HCT116 (cell line): ENCODE results near the gene ANKHD1. TPM values are rescaled to one million over a fixed set of nuclear protein-coding genes. Genes with fewer than 3 reads are reported as not detected.
"Not testable (repeated sequence)": the region's sequence is repeated elsewhere in the genome, so short reads cannot be mapped to it uniquely, and the experiment has no call there.

Experiments used
- ATAC-seq: fragments of 200-7000 bp; cut with Tn5 transposase; 2 replicates; pipeline ENCODE4 v1.9.1; 2020; ENCODE audit warnings: mild to moderate bottlenecking, moderate library complexity
- BruUV-seq: library from RNA; stranded (reverse); fragments of 400-500 nt; replicated peaks from 2 replicates; lab custom pipeline; 2021; lab: Mats Ljungman, UMichigan
- CTCF ChIA-PET: fragments of 300-600 bp; sonication (Branson Sonifier 250); formaldehyde crosslinking; loops from one replicate; lab custom pipeline; 2021; ENCODE audit warnings: antibody characterized with exemption; lab: Charles Lee
- POLR2A ChIA-PET: fragments of 300-600, 350-600 bp; sonication (Branson Sonifier 250); formaldehyde crosslinking; loops from one replicate; lab custom pipeline; 2021; ENCODE audit warnings: antibody characterized with exemption; lab: Charles Lee
- RAD21 ChIA-PET, 2 experiments: fragments of 300-600 bp; sonication (Branson Sonifier 250); formaldehyde crosslinking; loops; one replicate each; lab custom pipeline; 2023; ENCODE audit warnings: low total read pairs in 2 of 2; ENCODE audit not compliant: uncharacterized antibody in 2 of 2, unreplicated experiment in 2 of 2, low non-redundant PET in 1 of 2; lab: Charles Lee
- DNase-seq: peaks from one replicate; pipeline ENCODE4 v3.0.0-alpha.2; 2010; ENCODE audit warnings: low read depth, low spot score
- H2AFZ ChIP-seq: fragments of 200-600 bp; shearing (Covaris generic), sonication (generic); 2 replicates; pipeline ENCODE4 v1.6.1; 2017; ENCODE audit warnings: low read depth, mixed run types, mixed read lengths, antibody characterized with exemption, low read length; ENCODE audit not compliant: poor library complexity, severe bottlenecking
- H3K27ac ChIP-seq: 2 replicates; pipeline ENCODE4 v1.5.1; 2012; ENCODE audit warnings: low read depth, low read length
- H3K27me3 ChIP-seq: fragments of 200-600 bp; sonication (generic); 2 replicates; pipeline ENCODE4 v1.6.1; 2016; ENCODE audit warnings: mixed run types, low read length, mixed read lengths; ENCODE audit not compliant: insufficient read depth
- H3K36me3 ChIP-seq, 2 experiments: fragments of 200-500 bp in 1 of 2; fragments of 200-600 bp in 1 of 2; sonication (Bioruptor generic) in 1 of 2; sonication (generic) in 1 of 2; 2 replicates each; pipeline versions ENCODE4 v1.5.1 to v1.6.1; 2014 to 2016; ENCODE audit warnings: low read length in 2 of 2, inconsistent platforms in 1 of 2, mixed read lengths in 1 of 2, mixed run types in 1 of 2; ENCODE audit not compliant: insufficient read depth in 2 of 2, control insufficient read depth in 1 of 2
- H3K4me1 ChIP-seq, 2 experiments: fragments of 200-600 bp in 1 of 2; sonication (generic) in 1 of 2; 2 replicates each; pipeline versions ENCODE4 v1.5.1 to v1.6.1; 2012 to 2017; ENCODE audit warnings: low read length in 2 of 2, inconsistent platforms in 1 of 2, mild to moderate bottlenecking in 1 of 2, mixed read lengths in 1 of 2, mixed run types in 1 of 2, moderate library complexity in 1 of 2; ENCODE audit not compliant: insufficient read depth in 2 of 2, control insufficient read depth in 1 of 2
- H3K4me2 ChIP-seq: fragments of 200-600 bp; sonication (generic); 2 replicates; pipeline ENCODE4 v1.6.1; 2017; ENCODE audit warnings: mixed run types, low read length, mixed read lengths
- H3K4me3 ChIP-seq, 2 experiments: fragments of 200-600 bp in 1 of 2; sonication (generic) in 1 of 2; replicated peaks in 1 of 2; 2 replicates each; pipeline ENCODE4 v1.5.1; 2011 to 2016; ENCODE audit warnings: low read length in 2 of 2, control low read depth in 1 of 2, low read depth in 1 of 2, mild to moderate bottlenecking in 1 of 2, mixed read lengths in 1 of 2, mixed run types in 1 of 2
- H3K79me2 ChIP-seq: fragments of 200-600 bp; sonication (generic); 2 replicates; pipeline ENCODE4 v1.6.1; 2017; ENCODE audit warnings: mild to moderate bottlenecking, mixed run types, low read length, moderate library complexity, mixed read lengths; ENCODE audit not compliant: insufficient read depth
- H3K9ac ChIP-seq: fragments of 200-600 bp; sonication (generic); 2 replicates; pipeline ENCODE4 v1.6.1; 2016; ENCODE audit warnings: low read length, mixed read lengths
- H3K9me2 ChIP-seq: fragments of 200-600 bp; sonication (generic), shearing (Covaris generic); 2 replicates; pipeline ENCODE4 v1.6.1; 2017; ENCODE audit warnings: mixed run types, mild to moderate bottlenecking, moderate library complexity; ENCODE audit not compliant: insufficient read depth
- H3K9me3 ChIP-seq, 2 experiments: fragments of 200-500 bp in 1 of 2; fragments of 200-600 bp in 1 of 2; sonication (Bioruptor generic) in 1 of 2; sonication (generic) in 1 of 2; 2 replicates each; pipeline ENCODE4 v1.6.1; 2014 to 2017; ENCODE audit warnings: low read length in 2 of 2, mixed read lengths in 2 of 2, inconsistent platforms in 1 of 2, low read depth in 1 of 2, mild to moderate bottlenecking in 1 of 2, mixed run types in 1 of 2, moderate library complexity in 1 of 2; ENCODE audit not compliant: control insufficient read depth in 1 of 2, insufficient read depth in 1 of 2
- H4K20me1 ChIP-seq: fragments of 200-600 bp; sonication (generic), shearing (Covaris generic); 2 replicates; pipeline ENCODE4 v1.6.1; 2017; ENCODE audit warnings: mixed run types, mild to moderate bottlenecking, moderate library complexity; ENCODE audit not compliant: insufficient read depth
- EZH2phosphoT487 ChIP-seq: fragments of 200-600 bp; IDR thresholded peaks from 2 replicates; pipeline ENCODE4 v1.6.1; 2018; ENCODE audit warnings: antibody characterized with exemption, borderline replicate concordance
- POLR2A ChIP-seq: IDR thresholded peaks from 2 replicates; pipeline ENCODE4 v1.7.0; 2011; ENCODE audit warnings: borderline replicate concordance; ENCODE audit not compliant: insufficient read depth, insufficient read length; ENCODE audit errors: extremely low read depth
- POLR2AphosphoS5 ChIP-seq: IDR thresholded peaks from 2 replicates; pipeline ENCODE4 v1.6.1; 2011; ENCODE audit warnings: mild to moderate bottlenecking, low read depth, low read length, moderate library complexity
- SRF ChIP-seq: IDR thresholded peaks from 2 replicates; pipeline ENCODE4 v1.6.1; 2012; ENCODE audit warnings: low read depth
- YY1 ChIP-seq: IDR thresholded peaks from 2 replicates; pipeline ENCODE4 v1.6.1; 2011; ENCODE audit warnings: low read length, low read depth, moderate library complexity, mild to moderate bottlenecking; ENCODE audit not compliant: insufficient replicate concordance; ENCODE audit errors: extremely low read depth
- ZBTB33 ChIP-seq: IDR thresholded peaks from 2 replicates; pipeline ENCODE4 v1.6.1; 2011; ENCODE audit warnings: mild to moderate bottlenecking, low read length, moderate library complexity; ENCODE audit not compliant: insufficient replicate concordance; ENCODE audit errors: extremely low read depth
- ZFX ChIP-seq: fragments of 450-650 bp; IDR thresholded peaks from 2 replicates; pipeline ENCODE4 v1.6.1; 2017
- ZNF274 ChIP-seq: fragments of 200-500 bp; sonication (Bioruptor generic); IDR thresholded peaks from 2 replicates; pipeline ENCODE4 v1.6.1; 2014; ENCODE audit warnings: mild to moderate bottlenecking, low read depth, low read length, inconsistent platforms
- intact Hi-C: fragments of 100-400 bp; cut with micrococcal nuclease; formaldehyde crosslinking; loops from 2 replicates; pipeline ENCODE4 v1.10.0; 2022
- total RNA-seq: library from RNA; stranded (reverse); gene quantifications from one replicate; pipeline ENCODE4 v1.2.1, GENCODE V29; 2021; ENCODE audit not compliant: unreplicated experiment
- TF ChIP-seq, protein P1 (sequence below): IDR thresholded peaks from 2 replicates; pipeline ENCODE4 v1.6.1; 2012
- TF ChIP-seq, protein P2 (sequence below): IDR thresholded peaks from 2 replicates; pipeline ENCODE4 v1.6.1; 2012

Gene ANKHD1
- total RNA-seq, 1 experiment from 2014 or later: 80.8 TPM

- no peaks in the 10 kb centered on the region for H3K9me2 ChIP-seq
- H3K4me2 ChIP-seq: no peak overlapping the region
- no peaks in the 10 kb centered on the region for H3K4me1 ChIP-seq
- H3K9me3 ChIP-seq: no peaks in the 10 kb centered on the region
- H2AFZ ChIP-seq: no peak overlapping the region
- ChIA-PET CTCF (interaction anchor here (1.3 kb wide), 1 partner anchor 8 kb away, joined by 3 read pairs; no protein-coding TSS in a partner anchor), POLR2A (no interaction called here), RAD21 (no interaction called here)
- intact Hi-C loops: no loop called here
- H3K79me2 ChIP-seq: peaks cover 89% of the 10 kb centered on the region
- no peaks in the 10 kb centered on the region for H4K20me1 ChIP-seq
- BruUV-seq: no TSS peak
- DNase-seq (no peak), ATAC-seq (no peak)
- no peak overlapping the region for H3K27ac ChIP-seq
- TF ChIP-seq ZNF274 (no peak), SRF (no peak), YY1 (no peak), ZFX (no peak), ZBTB33 (no peak), POLR2AphosphoS5 (no peak), EZH2phosphoT487 (no peak), POLR2A (no peak)
- TF ChIP-seq, protein P1, sequence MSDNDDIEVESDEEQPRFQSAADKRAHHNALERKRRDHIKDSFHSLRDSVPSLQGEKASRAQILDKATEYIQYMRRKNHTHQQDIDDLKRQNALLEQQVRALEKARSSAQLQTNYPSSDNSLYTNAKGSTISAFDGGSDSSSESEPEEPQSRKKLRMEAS: no peak
- TF ChIP-seq, protein P2, sequence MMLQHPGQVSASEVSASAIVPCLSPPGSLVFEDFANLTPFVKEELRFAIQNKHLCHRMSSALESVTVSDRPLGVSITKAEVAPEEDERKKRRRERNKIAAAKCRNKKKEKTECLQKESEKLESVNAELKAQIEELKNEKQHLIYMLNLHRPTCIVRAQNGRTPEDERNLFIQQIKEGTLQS: no peak
- H3K9ac ChIP-seq: no peak overlapping the region
- H3K4me3 ChIP-seq: no peak overlapping the region
- no peaks in the 10 kb centered on the region for H3K27me3 ChIP-seq
- H3K36me3 ChIP-seq: 0 out of 4 replicates have a peak, but pooled peaks cover 0 to 2% of the 10 kb centered on the region in 2 experiments
Observed at GRCh38 chr5:140432916-140433315, 31.3 kb downstream of the ANKHD1 start.

- H3K27ac ChIP-seq, RAD21 ChIA-PET, H3K9me2 ChIP-seq, DNase-seq, H3K9me3 ChIP-seq, ATAC-seq, intact Hi-C loops, BruUV-seq, H3K79me2 ChIP-seq, H3K4me2 ChIP-seq, H3K9ac ChIP-seq, H4K20me1 ChIP-seq, POLR2A ChIA-PET, H2AFZ ChIP-seq, CTCF ChIA-PET, H3K4me3 ChIP-seq, H3K27me3 ChIP-seq, H3K4me1 ChIP-seq: not testable (repeated sequence)
- peaks cover 16 to 25% of the 10 kb centered on the region in 2 experiments for H3K36me3 ChIP-seq
Observed at GRCh38 chr5:140457368-140457767, 55.7 kb downstream of the ANKHD1 start.
